Medulla oblongata (tissue), 1 donor: Measurements from ENCODE around the gene FHOD1.

ENCODE experiments used
- DNase-seq: peaks from one replicate; pipeline ENCODE4 v3.0.0-alpha.2; 2015; ENCODE audit errors: extremely low spot score

The FHOD1 gene

GRCh38 chr16:67234180-67234597 is 13.1 kb downstream of the FHOD1 start:
- DNase-seq: no peak

DNA sequence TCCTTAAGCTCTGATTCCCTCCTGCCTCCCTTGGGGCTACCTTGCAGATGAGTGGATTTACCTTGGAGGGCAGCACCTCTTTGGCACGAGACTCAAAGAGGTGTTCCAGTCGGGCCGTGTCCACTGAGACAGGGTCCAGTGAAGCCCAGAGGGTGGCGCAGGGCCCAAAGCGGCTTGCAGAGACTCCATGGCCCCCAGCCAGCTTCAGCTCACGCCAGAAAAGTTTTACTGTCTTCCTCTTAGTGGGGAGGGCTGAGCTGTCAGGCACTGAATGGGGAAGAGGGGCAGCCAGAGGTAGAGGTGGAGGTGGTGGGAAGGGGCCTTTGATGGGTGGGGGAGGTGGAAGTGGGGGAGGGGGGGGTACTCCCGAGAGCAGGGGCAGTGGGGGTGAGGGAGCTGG is 13.7 kb downstream of the FHOD1 start:
- DNase-seq: no peak

- no peak for DNase-seq
These were observed 16.2 kb downstream of the FHOD1 start for GRCh38 chr16:67230809-67231660.

DNA sequence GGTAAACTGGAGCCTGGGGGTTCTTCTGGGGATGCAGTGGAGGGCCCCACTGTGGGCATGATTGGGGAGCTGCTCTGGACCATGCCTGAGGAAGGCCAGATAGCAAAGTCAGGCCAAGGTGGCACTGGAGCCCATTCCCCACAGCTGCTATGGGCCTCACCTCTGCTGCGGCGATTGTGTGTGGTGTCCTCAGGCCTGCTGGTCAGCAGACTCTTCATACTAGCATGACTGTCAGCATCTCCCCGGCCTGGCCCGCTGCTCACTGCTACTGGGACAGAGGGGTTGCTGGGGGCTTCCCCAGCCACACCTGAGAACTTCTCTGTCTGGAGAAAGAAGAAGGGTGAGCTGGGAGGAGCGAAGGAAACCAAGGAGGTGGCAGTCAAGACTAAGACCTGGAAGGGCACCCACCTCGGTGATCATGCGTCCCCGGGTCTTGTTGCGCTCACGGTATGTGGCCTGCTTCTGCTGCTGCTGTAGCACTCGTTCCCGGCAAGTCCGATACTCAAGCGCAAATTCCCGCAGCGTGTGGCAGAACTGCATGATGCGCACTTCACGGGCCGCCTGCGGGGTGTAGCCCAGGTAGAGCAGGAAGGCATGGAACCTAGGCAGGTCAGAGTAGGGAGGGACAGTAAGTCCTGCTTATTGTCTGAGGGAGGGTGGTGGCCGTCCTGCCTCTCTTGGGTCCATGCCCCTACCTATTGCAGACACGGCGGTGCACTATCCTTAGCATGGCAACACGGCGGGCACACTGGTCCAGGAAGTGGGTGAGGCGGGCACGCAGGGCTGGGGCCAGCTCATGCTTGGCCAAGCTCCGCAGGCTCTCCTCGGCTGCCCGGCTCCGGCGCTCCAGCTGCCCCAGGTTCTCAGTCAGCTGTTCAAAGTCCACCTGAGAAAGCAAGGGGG is 17.1 kb downstream of the FHOD1 start:
- no peak for DNase-seq

GRCh38 chr16:67228905-67229304 is 18.4 kb downstream of the FHOD1 start:
- DNase-seq: no peak

DNA sequence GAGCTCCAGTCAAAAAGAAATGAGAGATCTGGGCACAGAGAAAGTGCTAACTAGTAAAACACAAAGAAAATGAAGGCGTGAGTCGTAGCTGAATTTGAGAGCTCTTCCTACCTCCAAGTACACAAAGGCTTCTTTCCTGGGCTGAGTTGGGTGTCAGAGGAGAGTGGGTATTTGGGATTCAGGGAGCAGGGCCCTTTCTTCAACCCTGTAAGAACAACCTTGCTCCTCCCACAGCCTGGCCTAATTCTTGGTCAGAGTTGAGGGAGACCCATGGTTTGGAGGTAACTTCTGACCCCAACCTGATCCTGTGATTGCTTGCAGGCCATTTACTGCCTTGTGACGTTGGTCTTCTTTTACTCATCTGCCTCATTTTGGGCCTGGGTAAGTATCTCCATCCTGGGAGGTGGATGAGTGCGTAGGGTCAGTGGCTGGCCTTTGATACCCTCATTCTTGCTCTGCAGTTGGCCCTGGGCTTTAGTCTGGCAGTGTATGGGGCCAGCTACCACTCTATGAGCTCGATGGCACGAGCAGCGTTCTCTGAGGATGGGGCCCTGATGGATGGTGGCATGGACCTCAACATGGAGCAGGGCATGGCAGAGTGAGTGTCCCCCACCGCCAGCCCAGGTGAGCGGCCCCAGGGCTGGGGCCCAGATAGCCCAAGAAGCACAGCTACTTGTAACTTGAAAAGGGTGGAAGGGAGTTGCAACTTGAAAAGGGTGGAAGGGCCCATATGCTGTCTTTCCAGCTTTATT is 19.1 kb downstream of the FHOD1 start:
- DNase-seq: no peak

DNA sequence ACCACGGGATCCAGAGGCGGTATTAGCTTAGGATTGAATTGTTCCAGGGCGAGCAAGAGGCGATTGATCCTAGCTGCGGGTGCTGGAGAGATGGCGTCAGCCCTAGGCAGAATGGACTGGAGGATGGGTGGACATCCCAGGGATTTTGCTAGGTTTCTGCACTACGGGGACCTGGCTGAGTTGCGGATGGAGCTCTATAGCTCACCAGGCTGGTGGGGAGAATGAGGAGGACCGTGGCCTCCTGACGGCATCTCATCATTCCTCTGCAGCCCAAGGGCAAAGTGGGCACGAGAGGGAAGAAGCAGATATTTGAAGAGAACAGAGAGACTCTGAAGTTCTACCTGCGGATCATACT is 19.7 kb downstream of the FHOD1 start:
- DNase-seq: no peak

DNA sequence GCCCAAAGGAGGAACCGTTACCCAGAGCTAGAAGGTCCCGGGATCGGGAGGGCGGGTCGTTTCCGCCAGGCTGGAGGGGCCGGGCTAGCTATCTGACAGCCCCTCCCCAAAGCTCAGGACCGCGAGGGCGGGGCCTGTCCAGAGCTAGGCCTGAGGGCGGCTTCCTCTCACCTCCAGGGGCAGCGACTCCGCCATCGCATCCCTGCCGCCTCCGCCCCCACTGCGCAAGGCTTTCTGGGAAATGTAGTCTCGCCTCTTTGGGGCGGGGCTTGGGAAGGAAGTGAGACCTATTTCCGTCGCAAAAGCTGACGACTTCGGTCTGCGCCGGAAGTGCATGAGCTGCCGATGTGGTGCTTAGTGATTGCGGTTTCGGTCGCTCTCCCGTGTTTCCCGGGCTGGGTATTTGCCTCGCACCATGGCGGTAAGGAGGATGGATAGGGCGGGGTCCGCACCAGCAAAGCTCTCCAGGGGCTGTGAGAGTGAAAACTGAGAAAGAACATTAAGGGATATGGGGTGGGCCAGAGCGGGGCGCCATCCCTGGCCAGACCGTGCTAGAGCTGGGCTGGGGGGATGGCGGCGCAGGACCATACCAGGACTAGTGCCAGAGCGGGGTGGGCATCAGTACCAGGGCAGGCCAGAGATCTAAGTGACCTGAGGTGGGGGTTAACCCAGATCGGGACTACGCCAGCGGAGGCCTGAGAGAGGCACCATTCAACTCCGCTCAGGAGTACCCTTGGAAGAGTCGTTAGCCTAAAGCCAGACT is 20.3 kb downstream of the FHOD1 start, which contains the start of gene TMEM208:
TMEM208 (plus strand) TSS at position 327 of the 763 bp plus-strand sequence; CDS start at position 416, 89 bp downstream.
- peak; percentile 99 for DNase-seq

- no peak for DNase-seq
These were observed 20.9 kb downstream of the FHOD1 start for GRCh38 chr16:67226295-67226803.

- DNase-seq: no peak
These were observed 23.3 kb downstream of the FHOD1 start for GRCh38 chr16:67223992-67224391.

GRCh38 chr16:67216612-67217490 is 30.4 kb downstream of the FHOD1 start:
- DNase-seq: peak; percentile 66

DNA sequence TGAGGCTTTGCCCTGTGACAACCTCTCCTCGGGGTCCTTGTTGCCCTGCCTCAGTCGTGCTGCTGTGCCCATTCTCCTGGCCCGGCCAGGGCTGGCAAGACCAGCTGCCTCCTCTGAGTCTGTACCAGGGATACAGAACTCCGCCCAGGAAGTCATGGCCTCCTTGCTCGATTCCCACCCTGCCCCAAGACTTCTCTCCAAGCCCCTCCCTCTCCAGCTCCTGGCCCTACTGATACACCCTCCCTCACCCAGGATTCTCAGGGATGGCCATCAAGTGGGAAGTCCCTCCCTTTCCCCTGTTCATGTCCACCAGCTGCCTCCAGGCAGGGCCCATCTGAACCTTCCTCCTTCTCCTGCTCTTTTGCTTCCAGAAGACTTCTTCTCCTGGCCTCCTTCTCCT is 31.6 kb downstream of the FHOD1 start:
- no peak for DNase-seq

GRCh38 chr16:67213197-67214019 is 33.9 kb downstream of the FHOD1 start:
- no peak for DNase-seq

DNA sequence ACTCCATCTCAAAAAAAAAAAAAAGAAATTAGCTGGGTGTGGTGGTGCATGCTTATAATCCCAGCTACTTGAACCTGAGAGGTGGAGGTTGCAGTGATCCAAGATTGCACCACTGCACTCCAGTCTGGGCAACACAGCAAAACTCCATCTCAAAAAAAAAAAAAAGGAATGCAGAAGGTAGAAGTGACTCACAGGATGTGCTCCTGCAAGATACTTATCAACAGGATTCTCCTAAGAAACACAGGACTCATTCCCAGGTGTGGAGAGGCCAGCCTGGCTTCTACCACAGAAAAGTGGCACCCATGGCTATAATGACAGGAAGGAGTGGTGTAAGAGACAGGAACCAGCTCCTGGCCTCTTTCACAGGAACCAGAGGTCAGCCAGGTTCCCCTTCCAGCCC is 34.5 kb downstream of the FHOD1 start:
- no peak for DNase-seq

GRCh38 chr16:67211674-67212073 is 35.6 kb downstream of the FHOD1 start:
- no peak for DNase-seq

GRCh38 chr16:67210069-67210937 is 37.0 kb downstream of the FHOD1 start:
- no peak for DNase-seq

- DNase-seq: no peak
These were observed 37.7 kb downstream of the FHOD1 start for GRCh38 chr16:67209565-67209964.
